H1 (cell line): ENCODE data around the gene HTN1. TPM values are rescaled to one million over a fixed set of nuclear protein-coding genes. Genes with fewer than 3 reads are reported as not detected.

Experiments
- CTCF ChIA-PET: fragments of 300-600 bp; sonication (Branson Sonifier 250); formaldehyde crosslinking; loops from one replicate; lab custom pipeline; 2021; ENCODE audit not compliant: partially characterized antibody; lab: Charles Lee
- POLR2A ChIA-PET: fragments of 300-600 bp; sonication (Branson Sonifier 250); formaldehyde crosslinking; loops from one replicate; lab custom pipeline; 2021; ENCODE audit warnings: inconsistent platforms; ENCODE audit not compliant: partially characterized antibody; lab: Charles Lee
- DNase-seq, 2 experiments: peaks; one replicate each; pipeline versions ENCODE4 v3.0.0 to v3.0.0-alpha.2; 2010 to 2022; ENCODE audit warnings: low spot score in 2 of 2, low read depth in 1 of 2, mixed read lengths in 1 of 2
- FAIRE-seq: peaks from 2 replicates; lab custom pipeline; 2011; peaks lifted over from hg19 to GRCh38; lab: Jason Lieb, UNC
- H2AFZ ChIP-seq: 2 replicates; pipeline ENCODE4 v1.8.1; 2012; ENCODE audit warnings: low read length, inconsistent platforms
- H2AK5ac ChIP-seq: 2 replicates; pipeline ENCODE4 v1.6.1; 2013; ENCODE audit warnings: low read depth, low read length
- H2BK120ac ChIP-seq: replicated peaks from 2 replicates; pipeline ENCODE3; 2013; ENCODE audit warnings: low read depth, low read length, inconsistent platforms
- H2BK12ac ChIP-seq: 2 replicates; pipeline ENCODE4 v1.6.1; 2013; ENCODE audit warnings: low read depth, low read length
- H2BK15ac ChIP-seq: 2 replicates; pipeline ENCODE4 v1.6.1; 2013; ENCODE audit warnings: low read length
- H2BK20ac ChIP-seq: 2 replicates; pipeline ENCODE4 v1.6.1; 2013; ENCODE audit warnings: low read length
- H2BK5ac ChIP-seq: 2 replicates; pipeline ENCODE4 v1.6.1; 2013; ENCODE audit warnings: low read depth, low read length
- H3K14ac ChIP-seq: 2 replicates; pipeline ENCODE4 v1.6.1; 2013; ENCODE audit warnings: inconsistent platforms; ENCODE audit not compliant: insufficient read length
- H3K18ac ChIP-seq: 2 replicates; pipeline ENCODE4 v1.6.1; 2013; ENCODE audit warnings: low read length; ENCODE audit errors: extremely low read depth
- H3K23ac ChIP-seq: 2 replicates; pipeline ENCODE4 v1.6.1; 2013; ENCODE audit warnings: inconsistent platforms; ENCODE audit not compliant: insufficient read length
- H3K23me2 ChIP-seq: 2 replicates; pipeline ENCODE4 v1.6.1; 2013; ENCODE audit warnings: low read depth, low read length
- H3K27ac ChIP-seq: 2 replicates; pipeline ENCODE4 v1.6.1; 2011; ENCODE audit warnings: low read depth, low read length, inconsistent platforms
- H3K27me3 ChIP-seq, 4 experiments: replicated peaks in 1 of 4; 1 replicate in 1 of 4; 2 replicates in 3 of 4; pipeline versions ENCODE4 v1.6.1 to v1.8.1; 2011 to 2013; ENCODE audit warnings: low read length in 3 of 4, mild to moderate bottlenecking in 3 of 4, inconsistent platforms in 2 of 4, mixed read lengths in 2 of 4, moderate library complexity in 1 of 4; ENCODE audit not compliant: control insufficient read depth in 3 of 4, insufficient read depth in 3 of 4; ENCODE audit errors: extremely low read depth in 1 of 4
- H3K36me3 ChIP-seq, 4 experiments: 2 replicates each; pipeline versions ENCODE4 v1.6.1 to v1.8.1; 2011 to 2013; ENCODE audit warnings: mild to moderate bottlenecking in 4 of 4, low read length in 3 of 4, moderate library complexity in 2 of 4, control low read depth in 1 of 4, inconsistent platforms in 1 of 4; ENCODE audit not compliant: insufficient read depth in 4 of 4, control insufficient read depth in 2 of 4
- H3K4ac ChIP-seq: replicated peaks from 2 replicates; pipeline ENCODE3; 2013; ENCODE audit warnings: low read length, low read depth, mixed read lengths, inconsistent platforms; ENCODE audit not compliant: insufficient read length
- H3K4me1 ChIP-seq, 4 experiments: replicated peaks in 1 of 4; 1 replicate in 1 of 4; 2 replicates in 3 of 4; pipeline versions ENCODE4 v1.6.1 to v1.8.1; 2011 to 2013; ENCODE audit warnings: low read length in 3 of 4, inconsistent platforms in 2 of 4, mixed read lengths in 1 of 4; ENCODE audit not compliant: insufficient read depth in 4 of 4, control insufficient read depth in 3 of 4
- H3K4me2 ChIP-seq, 2 experiments: 2 replicates each; pipeline versions ENCODE4 v1.6.1 to v1.8.1; 2011 to 2013; ENCODE audit warnings: low read depth in 2 of 2, low read length in 2 of 2, control low read depth in 1 of 2, inconsistent platforms in 1 of 2, mild to moderate bottlenecking in 1 of 2; ENCODE audit not compliant: insufficient read depth in 1 of 2
- H3K4me3 ChIP-seq, 4 experiments: fragments of 200-600, 300-600 bp in 1 of 4; sonication (generic), shearing (Covaris generic), sonication (Bioruptor Twin) in 1 of 4; 2 replicates each; pipeline versions ENCODE4 v1.5.1 to v1.8.1; 2011 to 2016; ENCODE audit warnings: low read length in 4 of 4, low read depth in 3 of 4, control low read depth in 2 of 4, inconsistent platforms in 2 of 4, mild to moderate bottlenecking in 2 of 4, mixed read lengths in 1 of 4, moderate library complexity in 1 of 4; ENCODE audit not compliant: insufficient read depth in 2 of 4; ENCODE audit errors: extremely low read depth in 1 of 4
- H3K56ac ChIP-seq: replicated peaks from 2 replicates; pipeline ENCODE3; 2013; ENCODE audit warnings: low read depth, mild to moderate bottlenecking, mixed read lengths, low read length, inconsistent platforms; ENCODE audit not compliant: insufficient read length
- H3K79me1 ChIP-seq: 2 replicates; pipeline ENCODE4 v1.6.1; 2013; ENCODE audit warnings: low read depth, low read length, control low read depth
- H3K79me2 ChIP-seq, 2 experiments: 2 replicates each; pipeline versions ENCODE4 v1.6.1 to v1.8.1; 2012 to 2013; ENCODE audit warnings: low read length in 2 of 2, mild to moderate bottlenecking in 2 of 2, inconsistent platforms in 1 of 2; ENCODE audit not compliant: insufficient read depth in 2 of 2, control insufficient read depth in 1 of 2
- H3K9ac ChIP-seq, 4 experiments: replicated peaks in 1 of 4; 1 replicate in 1 of 4; 2 replicates in 3 of 4; pipeline versions ENCODE4 v1.6.1 to v1.8.1; 2011 to 2013; ENCODE audit warnings: low read depth in 3 of 4, low read length in 3 of 4, control low read depth in 2 of 4, mild to moderate bottlenecking in 2 of 4, moderate library complexity in 2 of 4, inconsistent platforms in 1 of 4; ENCODE audit errors: extremely low read depth in 1 of 4
- H3K9me3 ChIP-seq, 2 experiments: 2 replicates each; pipeline versions ENCODE4 v1.6.1 to v1.8.1; 2012 to 2013; ENCODE audit warnings: mild to moderate bottlenecking in 2 of 2, moderate library complexity in 2 of 2, control low read depth in 1 of 2, inconsistent platforms in 1 of 2, low read depth in 1 of 2, low read length in 1 of 2, mixed read lengths in 1 of 2; ENCODE audit not compliant: insufficient read depth in 2 of 2
- H4K20me1 ChIP-seq, 2 experiments: replicated peaks in 1 of 2; 2 replicates each; pipeline versions ENCODE3 to v1.8.1; 2011 to 2013; ENCODE audit warnings: inconsistent platforms in 2 of 2, low read length in 2 of 2, mild to moderate bottlenecking in 1 of 2; ENCODE audit not compliant: insufficient read depth in 2 of 2, control insufficient read depth in 1 of 2
- H4K5ac ChIP-seq: 2 replicates; pipeline ENCODE4 v1.6.1; 2013; ENCODE audit warnings: low read length, low read depth, mixed read lengths, inconsistent platforms; ENCODE audit not compliant: insufficient read length
- H4K8ac ChIP-seq: 2 replicates; pipeline ENCODE4 v1.8.0; 2013; ENCODE audit warnings: mild to moderate bottlenecking, moderate library complexity, low read length, inconsistent platforms; ENCODE audit not compliant: insufficient read depth; ENCODE audit errors: extremely low read depth
- H4K91ac ChIP-seq: replicated peaks from 2 replicates; pipeline ENCODE3; 2013; ENCODE audit warnings: low read length, mixed read lengths, inconsistent platforms; ENCODE audit not compliant: insufficient read length
- ASH2L ChIP-seq: fragments of 200-600, 300-600 bp; sonication (generic); IDR thresholded peaks from one replicate; pipeline ENCODE4 v1.7.1; 2017; ENCODE audit warnings: low read length
- CBX5 ChIP-seq: fragments of 300-800, 300-1000 bp; sonication (generic); IDR thresholded peaks from 2 replicates; pipeline ENCODE4 v1.7.1; 2016; ENCODE audit warnings: antibody characterized with exemption, low read length, low read depth
- CBX8 ChIP-seq: fragments of 300-800, 300-1000 bp; sonication (generic); IDR thresholded peaks from 2 replicates; pipeline ENCODE4 v1.7.1; 2016; ENCODE audit warnings: low read depth, low read length, borderline replicate concordance
- CEBPB ChIP-seq: IDR thresholded peaks from 2 replicates; pipeline ENCODE4 v1.6.1; 2012; ENCODE audit warnings: low read depth, low read length
- EP300 ChIP-seq, 2 experiments: IDR thresholded peaks; 1 replicate in 1 of 2; 2 replicates in 1 of 2; pipeline ENCODE4 v1.6.1; 2011 to 2012; ENCODE audit warnings: low read depth in 2 of 2, low read length in 2 of 2, mild to moderate bottlenecking in 2 of 2, borderline replicate concordance in 1 of 2, inconsistent platforms in 1 of 2, moderate library complexity in 1 of 2
- GTF2F1 ChIP-seq: IDR thresholded peaks from 2 replicates; pipeline ENCODE4 v1.6.1; 2012; ENCODE audit warnings: low read depth, low read length, improper control_type of control experiment, borderline replicate concordance
- HDAC2 ChIP-seq, 2 experiments: fragments of 300-600 bp in 1 of 2; sonication (generic) in 1 of 2; IDR thresholded peaks; 2 replicates each; pipeline ENCODE4 v1.6.1; 2011 to 2012; ENCODE audit warnings: low read depth in 2 of 2, low read length in 2 of 2, mild to moderate bottlenecking in 2 of 2, moderate library complexity in 2 of 2, borderline replicate concordance in 1 of 2, inconsistent platforms in 1 of 2
- HDAC6 ChIP-seq: IDR thresholded peaks from one replicate; pipeline ENCODE4 v1.7.1; 2012; ENCODE audit warnings: low read depth, mild to moderate bottlenecking, inconsistent platforms, low read length, moderate library complexity
- POU5F1 ChIP-seq: IDR thresholded peaks from 2 replicates; pipeline ENCODE4 v1.6.1; 2011; ENCODE audit warnings: low read depth, mild to moderate bottlenecking, low read length, moderate library complexity
- RFX5 ChIP-seq: IDR thresholded peaks from 2 replicates; pipeline ENCODE4 v1.6.1; 2011; ENCODE audit warnings: low read depth, low read length, improper control_type of control experiment, borderline replicate concordance
- SAP30 ChIP-seq: fragments of 300-600 bp; sonication (generic); IDR thresholded peaks from 2 replicates; pipeline ENCODE4 v1.7.1; 2012; ENCODE audit warnings: low read length, moderate library complexity, mild to moderate bottlenecking, inconsistent platforms; ENCODE audit not compliant: insufficient read depth, insufficient replicate concordance
- TCF12 ChIP-seq: IDR thresholded peaks from 2 replicates; pipeline ENCODE4 v1.6.1; 2011; ENCODE audit warnings: low read depth, mild to moderate bottlenecking, low read length
- USF2 ChIP-seq: IDR thresholded peaks from 2 replicates; pipeline ENCODE4 v1.6.1; 2011; ENCODE audit warnings: low read length, improper control_type of control experiment
- polyA plus RNA-seq, 7 experiments: library from polyadenylated mRNA; depleted of rRNA in 3 of 7; stranded (reverse) in 5 of 7; unstranded in 2 of 7; fragments of >200 nt in 5 of 7; fragments of 200-250 nt in 2 of 7; gene quantifications; 1 replicate in 5 of 7; 2 replicates in 1 of 7; 4 replicates in 1 of 7; pipeline versions ENCODE4 v1.2.1 to v1.2.3, GENCODE V29; 2011 to 2013; ENCODE audit warnings: missing spikeins in 2 of 7, mixed read lengths in 2 of 7
- total RNA-seq: library from RNA; stranded (reverse); fragmentation: NEBNext Ultra II Directional; extraction: Animal tissue kit (Norgen Biotek cat#: 25700); gene quantifications from 2 replicates; pipeline ENCODE4 v1.2.1, GENCODE V29; 2021
- TF ChIP-seq, protein P1 (sequence below): IDR thresholded peaks from 2 replicates; pipeline ENCODE4 v1.6.1; 2011; ENCODE audit warnings: low read depth, mild to moderate bottlenecking, low read length; ENCODE audit not compliant: insufficient read depth

Gene HTN1
- total and polyA plus RNA-seq, 2 of the 8 experiments (the other 6 are each of a cell fraction or from before 2014, with no cell fraction given), result not detected

GRCh38 chr4:70002507-70002906 lies 47.7 kb upstream of the HTN1 start:
- H3K4ac ChIP-seq, result no peak overlapping the region
- no peak overlapping the region for H2BK120ac ChIP-seq
- H3K4me1 ChIP-seq, result no peaks in the 10 kb centered on the region
- no peak overlapping the region for H2AK5ac ChIP-seq
- H4K20me1 ChIP-seq, result no peaks in the 10 kb centered on the region
- no peak overlapping the region for H3K9ac ChIP-seq
- H4K8ac ChIP-seq, result no peak overlapping the region
- no peak overlapping the region for H3K27ac ChIP-seq
- H4K5ac ChIP-seq, result no peak overlapping the region
- no peak overlapping the region for H3K4me2 ChIP-seq
- no peaks in the 10 kb centered on the region for H3K36me3 ChIP-seq
- FAIRE-seq, result no peak
- ChIA-PET CTCF (no interaction called here), POLR2A (no interaction called here)
- no peak overlapping the region for H2BK15ac ChIP-seq
- no peak overlapping the region for H3K4me3 ChIP-seq
- no peak overlapping the region for H3K56ac ChIP-seq
- H4K91ac ChIP-seq, result no peak overlapping the region
- H2BK5ac ChIP-seq, result no peak overlapping the region
- no peaks in the 10 kb centered on the region for H3K9me3 ChIP-seq
- no peak overlapping the region for H2BK12ac ChIP-seq
- H3K18ac ChIP-seq, result no peak overlapping the region
- H2BK20ac ChIP-seq, result no peak overlapping the region
- no peak overlapping the region for H2AFZ ChIP-seq
- H3K79me2 ChIP-seq, result no peaks in the 10 kb centered on the region
- H3K14ac ChIP-seq, result no peak overlapping the region
- DNase-seq, result no peak
- H3K23me2 ChIP-seq, result no peaks in the 10 kb centered on the region
- H3K27me3 ChIP-seq, result no peaks in the 10 kb centered on the region
- H3K23ac ChIP-seq, result no peak overlapping the region
- H3K79me1 ChIP-seq, result no peaks in the 10 kb centered on the region
- TF ChIP-seq, protein P1, sequence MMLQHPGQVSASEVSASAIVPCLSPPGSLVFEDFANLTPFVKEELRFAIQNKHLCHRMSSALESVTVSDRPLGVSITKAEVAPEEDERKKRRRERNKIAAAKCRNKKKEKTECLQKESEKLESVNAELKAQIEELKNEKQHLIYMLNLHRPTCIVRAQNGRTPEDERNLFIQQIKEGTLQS, result no peak
- TF ChIP-seq RFX5 (no peak), CEBPB (no peak), CBX5 (no peak), TCF12 (no peak), POU5F1 (no peak), HDAC2 (IDR thresholded peaks at IDR 0.05; ENCODE audit: borderline replicate concordance in 1 of 2, low read depth in 2 of 2, low read length in 2 of 2) (no peak), GTF2F1 (no peak), ASH2L (no peak), SAP30 (no peak), USF2 (no peak), HDAC6 (no peak), CBX8 (no peak), EP300 (IDR thresholded peaks at IDR 0.05; ENCODE audit: borderline replicate concordance in 1 of 2, low read depth in 2 of 2, low read length in 2 of 2) (no peak)
